HG02885 (cell line): ENCODE measurements around the gene LRG1.
"Not testable (repeated sequence)": the region's sequence is repeated elsewhere in the genome, so short reads cannot be mapped to it uniquely, and the experiment has no call there.

ENCODE experiments used
- ATAC-seq: cut with Tn5 transposase; IDR thresholded peaks from one replicate; pipeline ENCODE4 v1.9.1; 2021; ENCODE audit warnings: mild to moderate bottlenecking; ENCODE audit not compliant: unreplicated experiment, poor library complexity

The LRG1 gene

DNA sequence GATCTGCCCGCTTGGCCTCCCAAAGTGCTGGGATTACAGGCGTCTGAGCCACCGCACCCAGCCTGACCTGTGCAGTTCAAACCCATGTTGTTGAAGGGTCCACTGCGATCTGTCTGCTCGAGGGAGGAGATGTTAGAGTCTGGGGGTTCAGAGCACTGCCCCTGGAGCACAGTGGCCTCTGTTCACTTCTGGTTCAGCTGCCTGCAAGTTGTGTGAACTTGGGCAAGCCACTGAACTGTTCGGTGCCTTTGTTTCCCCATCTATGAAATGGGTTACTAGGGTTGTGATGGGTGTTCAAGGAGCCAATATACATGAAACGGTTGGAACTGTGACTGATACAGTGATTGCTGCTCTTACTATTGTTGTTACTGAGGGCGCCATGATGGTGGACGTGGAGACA, 6.5 kb downstream of the LRG1 start:
- ATAC-seq = no peak

DNA sequence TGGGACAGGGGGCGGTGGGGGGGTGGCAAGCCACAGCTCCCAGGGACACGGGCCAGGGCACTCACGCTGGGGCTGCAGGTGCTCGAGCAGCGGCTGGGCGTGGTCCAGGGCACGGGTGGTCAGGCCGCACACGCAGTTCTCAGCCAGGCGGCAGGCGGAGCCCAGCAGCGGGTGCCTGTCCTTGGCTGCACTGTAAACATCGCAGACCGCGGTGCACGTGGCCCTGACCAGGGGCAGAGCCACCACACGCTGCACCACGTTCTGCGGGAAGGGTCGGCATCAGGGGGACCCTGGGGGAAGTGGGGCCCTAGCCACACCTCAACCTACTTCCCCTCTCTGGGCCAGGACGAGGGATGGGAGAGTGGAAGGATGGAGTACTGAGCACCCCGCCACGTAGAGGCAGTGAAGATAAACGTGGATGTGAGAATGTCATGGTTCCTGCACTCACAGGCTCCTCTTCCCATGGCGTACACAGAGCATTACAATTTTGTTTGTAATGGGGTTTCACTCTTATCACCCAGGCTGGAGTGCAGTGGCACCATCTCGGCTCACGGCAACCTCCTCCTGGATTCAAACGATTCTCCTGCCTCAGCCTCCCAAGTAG, 8.2 kb downstream of the LRG1 start:
- ATAC-seq = no peak

DNA sequence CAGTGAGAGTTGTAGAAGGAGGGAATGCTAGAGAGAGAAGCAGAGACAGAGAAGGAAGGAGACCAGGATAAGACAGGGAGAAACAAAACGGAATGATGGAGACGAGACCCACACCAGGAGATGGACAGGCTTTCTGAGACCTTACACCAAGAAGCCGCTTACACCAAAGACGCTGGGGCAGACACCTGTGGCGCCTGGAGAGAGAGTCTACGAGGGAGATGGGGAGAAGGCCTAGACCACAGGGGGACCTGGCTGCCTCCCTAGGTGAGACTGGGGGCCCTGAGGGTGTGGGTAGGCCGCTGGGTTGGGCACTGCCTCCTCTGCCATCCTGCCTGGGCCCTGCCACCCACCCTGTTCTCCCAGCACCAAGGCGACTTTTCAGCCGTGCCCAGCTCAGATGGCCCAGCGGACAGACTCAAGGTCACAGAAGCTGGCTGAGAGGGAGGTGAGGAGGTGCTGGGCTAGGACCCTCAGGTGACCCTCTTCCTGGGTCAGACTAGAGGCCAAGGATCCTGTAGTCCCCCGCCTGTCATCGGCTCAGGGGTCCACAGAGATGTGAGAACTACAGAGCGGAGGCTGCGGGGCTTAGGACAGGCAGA, 9.8 kb downstream of the LRG1 start:
- no peak for ATAC-seq

DNA sequence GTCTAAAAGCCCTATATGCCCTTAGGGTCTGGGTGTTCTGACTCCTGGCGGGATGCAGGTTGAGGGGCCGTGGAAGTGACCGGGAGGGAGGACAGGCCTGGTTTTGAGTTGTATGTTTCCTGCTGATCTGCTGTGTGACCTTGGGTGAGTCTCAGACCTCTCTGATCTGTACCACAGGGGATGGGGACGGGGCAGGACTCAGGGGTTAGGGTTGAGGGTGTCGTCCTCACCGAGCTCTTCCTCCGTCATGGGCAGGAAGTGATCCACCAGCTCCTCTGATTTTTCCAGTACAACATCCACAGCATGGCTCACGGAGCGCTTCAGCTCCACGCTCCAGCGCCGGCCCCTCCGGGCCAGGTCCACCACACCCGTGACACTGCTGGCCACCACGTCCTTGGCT, 11.0 kb downstream of the LRG1 start:
- no peak for ATAC-seq

DNA sequence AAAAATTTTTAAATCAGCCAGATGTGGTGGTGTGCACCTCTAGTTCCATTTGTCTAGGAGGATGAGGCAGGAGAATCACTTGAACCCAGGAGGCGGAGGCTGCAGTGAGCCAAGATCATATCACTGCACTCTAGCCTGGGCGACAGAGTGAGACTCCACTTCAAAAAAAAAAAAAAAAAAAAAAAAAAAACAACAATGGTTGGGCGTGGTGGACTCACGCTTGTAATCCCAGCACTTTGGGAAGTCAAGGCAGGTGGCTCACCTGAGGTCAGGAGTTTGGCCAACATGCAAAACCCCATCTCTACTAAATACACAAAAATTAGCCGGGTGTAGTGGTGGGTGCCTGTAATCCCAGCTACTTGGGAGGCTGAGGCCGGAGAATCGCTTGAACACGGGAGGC, 12.5 kb downstream of the LRG1 start:
- not testable (repeated sequence) for ATAC-seq

DNA sequence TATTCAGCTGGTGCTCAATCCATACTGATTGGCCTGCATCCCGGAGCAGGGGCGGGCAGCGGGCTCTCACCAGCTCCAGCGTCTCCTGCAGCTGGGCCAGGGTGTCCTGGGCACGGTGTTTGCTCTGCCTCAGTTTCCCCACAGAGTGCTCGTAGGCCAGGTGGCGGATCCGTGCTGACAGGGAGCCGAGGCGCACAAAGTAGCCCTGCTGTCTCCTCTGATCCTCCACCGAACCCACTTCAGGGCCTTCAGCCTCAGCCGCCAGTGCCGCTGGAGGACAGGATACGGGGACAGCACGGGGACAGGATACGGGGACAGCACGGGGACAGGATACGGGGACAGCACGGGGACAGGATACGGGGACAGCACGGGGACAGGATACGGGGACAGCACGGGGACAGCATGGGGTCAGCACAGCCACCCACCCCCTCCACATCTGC, 14.3 kb downstream of the LRG1 start:
- ATAC-seq = no peak

DNA sequence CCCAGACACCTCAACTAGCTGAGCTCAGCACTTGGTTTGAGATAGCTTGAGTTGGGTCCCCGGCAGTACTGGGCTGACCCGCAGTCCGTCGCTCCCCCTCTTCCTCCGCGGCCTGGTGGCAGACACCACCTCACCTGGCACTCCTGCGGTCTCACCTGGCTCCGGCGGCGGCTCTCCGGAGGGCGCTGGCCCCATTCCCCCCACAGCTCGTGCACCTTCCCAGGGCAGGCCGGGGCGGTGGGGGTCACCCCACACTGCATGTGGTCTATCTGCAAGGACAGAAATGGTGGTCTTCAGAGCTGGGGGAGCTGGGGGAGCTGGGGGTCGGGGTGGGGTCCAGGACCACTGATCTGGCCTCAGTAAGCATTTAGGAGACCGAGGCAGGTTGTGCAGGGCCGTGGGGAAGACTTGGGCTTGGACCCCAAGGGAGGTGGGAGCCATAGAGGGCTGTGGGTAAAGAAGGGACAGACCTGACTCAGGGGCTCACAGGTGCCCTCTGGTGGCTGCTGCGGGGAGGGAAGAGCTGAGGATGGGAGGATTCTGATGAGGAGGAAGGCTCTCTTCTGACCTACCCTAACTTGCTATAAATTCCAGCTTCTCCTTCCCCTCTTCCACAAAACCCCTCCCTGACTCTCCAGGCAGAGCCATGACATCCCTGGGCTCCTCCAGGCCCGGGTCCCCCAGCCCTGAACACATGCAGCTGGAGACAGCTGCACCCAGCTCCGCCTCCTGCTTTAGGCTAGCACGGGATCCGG, 14.9 kb downstream of the LRG1 start:
- ATAC-seq = no peak

DNA sequence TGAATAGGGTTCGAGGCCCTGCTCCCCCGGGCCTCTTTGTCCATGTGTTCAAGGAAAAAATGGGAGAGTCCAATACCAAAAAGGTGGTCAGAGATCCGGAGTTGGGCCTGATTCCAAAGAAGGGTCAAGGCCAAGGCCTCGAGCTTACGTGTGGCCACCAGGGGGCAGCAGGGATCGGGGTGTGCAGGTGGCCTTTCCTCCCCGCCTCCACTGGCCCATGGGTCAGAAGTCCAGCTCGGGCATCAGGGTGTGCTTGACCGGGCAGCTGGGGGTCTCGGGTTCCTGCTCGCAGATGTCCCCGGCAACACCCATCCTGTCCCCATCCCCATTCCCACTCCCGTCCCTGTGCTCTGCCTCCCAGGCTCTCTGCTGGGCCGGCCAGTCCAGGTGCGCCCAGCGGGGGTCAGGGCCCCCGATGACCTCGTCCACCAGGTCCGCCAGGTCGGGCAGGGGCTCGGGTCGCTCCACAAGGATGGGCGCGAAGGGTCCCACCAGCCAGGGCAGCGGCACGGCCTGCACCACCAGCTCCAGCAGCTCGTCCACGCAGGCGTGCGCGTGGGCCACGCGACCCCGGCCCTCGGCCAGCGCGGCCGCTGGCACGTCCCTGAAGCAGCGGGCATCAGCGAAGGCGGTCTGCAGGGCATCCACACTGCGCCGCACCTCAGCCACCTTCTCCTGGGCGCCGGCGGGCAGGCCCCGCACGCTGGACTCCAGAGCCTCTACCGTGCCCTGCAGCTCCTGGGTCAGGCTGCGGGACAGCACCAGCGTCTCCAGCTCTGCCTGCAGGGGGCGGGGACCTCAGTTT, 16.3 kb downstream of the LRG1 start:
- no peak for ATAC-seq

DNA sequence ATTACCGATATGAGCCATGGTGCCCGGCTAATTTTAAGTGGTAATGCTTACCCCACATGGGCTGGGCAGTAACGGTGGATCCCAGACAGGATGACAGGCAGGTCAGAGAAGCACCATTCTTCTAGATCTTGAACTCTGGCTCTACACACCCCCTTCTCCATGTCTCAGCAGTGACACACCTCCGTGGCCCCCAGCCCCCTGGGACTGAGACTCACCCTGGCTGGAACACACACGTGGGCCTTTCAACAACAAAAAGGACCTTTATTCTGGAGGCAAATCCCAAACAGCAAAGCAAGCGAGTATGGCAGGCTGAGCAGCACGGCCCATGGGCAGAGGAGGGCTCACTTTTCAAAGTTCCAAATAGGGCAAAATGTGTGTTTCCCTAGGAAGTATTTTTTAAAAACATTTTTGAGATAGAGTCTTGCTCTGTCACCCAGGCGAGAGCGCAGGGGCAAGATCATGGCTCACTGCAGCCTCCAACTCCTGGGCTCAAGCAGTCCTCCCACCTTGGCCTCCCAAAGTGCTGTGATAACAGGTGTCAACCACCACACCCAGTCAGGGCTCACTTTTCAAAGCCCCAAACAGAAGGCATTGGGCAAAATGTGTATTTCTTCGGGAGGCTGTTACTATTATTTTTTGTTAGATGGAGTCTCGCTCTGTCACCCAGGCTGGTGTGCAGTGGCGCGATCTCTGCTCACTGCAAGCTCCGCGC, 17.4 kb downstream of the LRG1 start:
- ATAC-seq = no peak

DNA sequence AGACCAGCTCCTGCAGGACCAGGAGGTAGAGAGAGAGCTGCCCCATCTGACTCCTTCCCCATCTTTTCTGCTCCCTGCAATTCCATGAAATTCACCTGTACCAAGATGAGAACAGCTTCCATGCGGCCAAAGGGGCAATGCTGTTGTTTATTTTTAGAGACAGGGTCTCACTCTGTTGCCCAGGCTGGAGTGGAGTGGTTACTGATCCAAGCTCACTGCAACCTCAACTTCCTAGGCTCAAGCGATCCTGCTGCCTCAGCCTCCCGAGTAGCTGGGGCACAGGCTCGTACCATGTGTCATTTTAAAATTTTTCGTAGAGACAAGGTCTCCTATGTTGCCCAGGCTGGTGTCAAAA, 18.0 kb downstream of the LRG1 start:
- no peak for ATAC-seq

DNA sequence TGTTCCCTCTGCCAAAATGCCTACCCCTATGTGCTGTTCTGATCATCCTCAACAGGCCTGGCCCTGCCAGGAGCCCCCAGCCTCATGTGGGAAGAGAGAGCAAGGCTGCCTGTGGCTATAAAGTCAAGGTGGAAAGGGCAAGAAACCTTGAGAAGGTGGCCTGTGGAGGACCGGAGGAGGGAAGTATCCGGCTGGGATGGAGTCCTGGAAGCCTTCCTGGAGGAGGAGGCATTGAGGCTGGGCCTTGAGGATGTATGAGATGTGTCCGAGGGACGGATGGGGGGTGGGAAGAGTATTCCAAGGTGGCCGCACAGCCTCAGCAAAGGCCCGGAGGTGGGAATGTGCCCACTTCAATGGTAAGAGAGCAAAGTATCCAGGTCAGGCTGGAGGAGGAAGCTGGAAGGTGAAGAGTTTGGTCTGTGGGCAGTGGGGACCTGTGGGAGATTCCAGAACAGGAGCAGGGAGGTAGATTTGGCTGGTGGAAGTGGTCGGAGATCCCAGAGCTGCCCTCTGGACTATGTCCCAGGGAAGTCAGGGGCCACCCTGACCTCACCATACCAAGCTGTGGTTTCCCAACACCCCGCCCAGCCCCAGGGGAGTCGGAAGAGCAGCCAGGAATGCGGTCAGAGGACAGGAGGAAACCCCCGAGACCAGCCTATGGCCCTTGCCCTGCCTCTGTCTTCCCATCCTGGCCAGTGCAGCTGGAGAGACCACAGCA, 18.5 kb downstream of the LRG1 start:
- no peak for ATAC-seq

DNA sequence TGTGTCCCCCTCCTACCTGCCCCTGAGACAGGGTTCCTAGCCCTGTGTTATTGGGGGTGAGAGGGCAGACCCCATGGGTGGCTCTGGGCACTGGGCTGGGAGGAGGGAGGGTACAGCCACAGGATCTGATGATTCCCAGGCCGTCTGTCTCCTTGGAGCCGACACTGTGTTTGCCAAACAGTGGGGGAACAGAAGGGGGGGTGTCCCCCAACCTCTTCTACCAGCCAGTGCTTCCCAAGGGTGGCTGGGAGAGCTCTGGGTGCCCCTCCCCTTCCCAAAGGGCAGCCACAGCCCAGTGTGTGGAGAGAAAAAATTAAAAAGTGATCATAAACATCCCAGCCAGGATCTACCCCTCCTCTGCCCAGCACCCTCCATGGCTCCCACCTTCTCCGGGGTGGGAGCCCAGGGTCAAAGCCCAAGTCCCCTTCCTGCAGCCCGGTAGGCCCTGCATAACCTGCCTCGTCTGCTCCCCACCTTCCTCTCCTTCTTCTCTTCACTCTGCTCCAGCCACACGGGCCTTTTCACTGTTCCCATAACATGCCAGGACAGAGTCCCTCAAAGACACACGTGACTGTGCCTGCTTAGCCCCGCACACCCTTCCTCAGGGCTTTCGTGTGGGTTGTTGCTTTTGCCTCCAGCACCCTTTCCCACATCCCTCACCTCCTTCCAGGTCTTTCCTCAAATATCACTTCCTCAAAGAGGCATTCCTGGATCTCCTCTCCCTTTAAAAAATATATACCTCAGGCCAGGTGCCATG, 20.1 kb downstream of the LRG1 start:
- ATAC-seq = no peak

DNA sequence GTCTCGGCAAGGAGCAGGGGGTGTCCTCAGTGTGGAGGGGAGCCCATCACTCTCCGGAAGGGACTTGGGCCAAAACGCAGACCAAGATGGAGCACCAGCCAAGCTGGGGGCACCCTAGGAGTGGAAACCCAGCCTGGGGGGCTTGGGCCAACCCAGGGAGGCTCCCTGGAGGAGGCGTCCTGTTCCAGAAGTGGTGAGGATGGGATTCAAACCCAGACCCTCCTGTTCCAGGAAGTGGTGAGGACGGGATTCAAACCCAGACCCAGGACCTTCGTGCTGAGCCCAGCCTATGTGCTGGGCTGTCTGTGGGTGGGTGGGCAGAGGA, 20.7 kb downstream of the LRG1 start:
- no peak for ATAC-seq

DNA sequence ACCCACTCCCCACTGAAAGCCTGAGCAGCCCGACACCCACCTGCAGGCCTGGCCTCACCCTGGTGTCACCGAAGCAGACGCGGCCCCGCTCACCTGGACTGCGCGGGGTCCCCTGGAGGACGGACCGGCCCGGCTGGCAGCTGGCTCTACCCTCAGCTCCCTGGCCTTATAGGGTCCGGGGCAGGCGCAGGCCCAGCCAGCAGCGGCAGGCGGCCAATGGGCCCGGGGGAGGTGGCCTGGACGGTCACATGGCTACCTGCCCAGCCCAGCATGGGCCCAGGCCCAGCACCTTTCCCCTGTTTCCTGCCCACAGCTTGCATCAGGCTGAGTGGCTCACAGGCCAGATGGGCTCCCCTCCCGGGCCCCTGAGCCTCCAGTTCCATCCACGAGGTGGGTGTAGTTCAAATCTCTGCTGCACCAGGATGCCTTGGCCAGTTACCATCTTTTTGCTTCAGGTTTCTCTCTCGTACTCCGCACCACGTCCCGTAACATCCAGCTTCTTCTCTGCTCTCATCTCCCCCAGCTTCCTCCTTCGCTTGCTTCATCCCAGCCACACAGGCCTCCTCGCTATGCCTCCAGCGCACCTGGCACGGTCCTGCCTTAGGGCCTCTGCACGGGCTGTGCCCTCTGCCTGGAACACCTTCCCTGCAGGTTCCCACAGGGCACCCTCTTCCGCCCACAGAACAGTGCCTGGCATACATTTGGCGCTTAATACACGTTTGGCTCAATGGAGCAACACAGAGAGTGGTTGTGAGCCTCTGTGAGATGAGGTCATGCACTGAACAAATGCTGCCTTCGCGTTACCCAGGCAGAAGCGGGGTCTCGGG, 21.3 kb downstream of the LRG1 start, which contains the start of gene PLIN4:
TSS of gene PLIN4 (minus strand) at position 142 of the 827 bp plus-strand sequence. CDS start 214 bp downstream, outside the sequence.
- ATAC-seq = no peak

DNA sequence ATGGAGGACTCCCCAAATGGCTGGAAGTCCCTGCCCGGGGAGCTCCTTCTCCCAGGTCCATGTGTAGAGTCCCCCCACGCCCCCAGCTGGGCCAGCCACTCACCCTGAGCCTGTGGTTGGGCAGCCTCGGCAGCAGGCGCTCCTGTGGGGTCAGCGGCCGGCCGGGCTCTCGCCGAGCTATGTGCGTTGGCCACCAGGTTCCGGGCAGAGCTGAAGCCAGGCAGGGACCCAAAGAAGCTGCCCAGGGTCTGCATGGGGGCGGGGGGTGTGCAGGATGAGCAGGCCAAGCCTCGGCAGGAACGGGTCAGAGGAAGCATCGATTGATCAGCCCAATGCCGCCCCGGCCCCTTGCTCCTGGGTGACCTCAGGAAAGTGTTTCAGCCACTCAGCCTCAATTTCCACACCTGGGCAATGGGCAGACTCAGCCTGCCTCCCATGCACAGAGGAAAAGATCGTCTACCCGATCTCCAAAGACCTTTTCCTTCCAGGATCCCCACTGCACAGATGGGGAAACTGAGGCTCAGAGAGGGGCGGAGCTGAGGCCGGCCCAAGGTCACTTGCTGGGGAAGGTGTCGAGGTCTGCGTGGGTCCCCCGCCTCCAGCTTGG, 22.3 kb downstream of the LRG1 start:
- no peak for ATAC-seq

DNA sequence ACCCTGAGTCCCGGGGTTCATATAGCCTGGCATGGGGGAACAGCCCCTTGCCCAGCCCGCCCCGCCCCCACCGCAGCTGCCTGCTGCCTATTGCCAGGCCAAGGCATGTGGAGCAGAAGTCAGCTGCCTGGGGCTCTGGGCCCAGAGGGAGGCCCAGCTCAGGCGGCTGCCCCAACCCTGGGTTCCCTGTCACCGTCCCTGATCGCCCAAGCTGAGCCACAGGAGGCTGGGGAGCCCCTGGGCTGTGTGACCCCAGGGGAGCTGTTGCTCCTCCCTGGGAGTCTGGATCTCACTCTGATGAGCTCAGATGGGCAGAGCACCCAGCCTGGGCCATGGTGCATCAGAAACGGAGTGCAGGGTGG, 22.9 kb downstream of the LRG1 start:
- no peak for ATAC-seq

DNA sequence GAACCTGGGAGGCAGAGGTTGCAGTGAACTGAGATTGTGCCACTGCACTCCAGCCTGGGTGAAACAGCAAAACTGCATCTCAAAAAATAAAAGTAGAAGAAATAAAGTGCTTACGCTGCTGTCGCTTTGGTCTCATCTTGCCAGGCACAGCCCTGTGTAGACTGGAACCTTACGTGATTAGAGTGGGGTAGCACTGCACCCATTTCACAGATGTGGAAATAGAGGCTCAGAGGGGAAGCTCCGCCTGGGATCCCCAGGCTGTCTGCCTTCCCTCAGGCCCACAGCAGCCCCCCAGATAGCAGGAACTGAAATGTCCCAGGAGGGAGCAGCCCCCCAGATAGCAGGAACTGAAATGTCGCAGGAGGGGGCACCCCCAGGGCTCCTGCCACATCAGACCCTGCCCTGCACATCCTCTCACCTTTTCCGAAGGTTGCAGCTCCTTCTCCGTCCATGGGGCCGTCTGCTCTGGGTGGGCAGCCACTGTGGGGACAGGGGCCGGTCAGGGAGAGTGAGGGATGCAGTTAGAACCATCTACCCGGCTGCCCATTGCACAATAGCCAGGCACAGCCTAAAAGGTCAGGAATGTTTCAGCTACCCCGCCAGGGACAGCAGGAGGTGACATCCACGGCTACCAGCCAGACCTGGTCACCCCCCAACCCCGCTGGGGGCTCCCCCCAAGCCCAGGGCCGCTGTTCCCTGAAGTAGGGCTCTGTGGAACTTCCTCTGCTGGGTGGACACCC, 23.5 kb downstream of the LRG1 start:
- ATAC-seq = no peak
